ENCODE results near the gene ZDHHC22.

The ZDHHC22 gene

DNA sequence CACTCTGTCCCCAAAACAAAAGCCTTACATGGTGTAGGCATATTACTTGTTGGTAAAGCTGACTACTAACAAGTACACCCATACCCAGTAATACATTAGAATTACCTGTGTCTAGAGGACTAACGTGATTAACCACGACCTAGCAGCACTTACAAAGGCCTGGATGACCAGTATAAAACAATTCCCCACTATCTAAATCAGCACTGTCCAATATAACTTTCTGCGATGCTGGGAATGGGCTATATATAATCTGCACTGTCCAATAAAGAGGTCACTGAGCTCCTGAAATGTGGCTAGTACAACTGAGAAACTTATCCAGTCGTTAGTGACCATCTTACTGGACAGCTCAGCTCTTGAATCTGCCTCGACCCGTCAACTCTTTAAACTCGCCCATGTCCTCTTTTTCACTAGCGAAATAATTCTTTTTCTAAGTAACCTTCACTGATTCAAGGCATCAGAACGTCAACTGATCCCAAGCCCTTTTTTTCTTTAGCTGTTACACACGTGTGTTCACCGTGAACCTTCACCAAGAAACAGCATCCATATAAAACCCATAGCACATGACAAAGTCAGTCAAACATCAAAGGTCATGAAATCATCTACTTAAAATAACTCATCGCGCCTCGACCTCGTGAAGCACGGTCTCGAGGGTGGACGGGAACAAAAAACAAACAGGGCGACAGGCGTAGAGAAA, 44.4 kb downstream of the ZDHHC22 start:
- H3K36me3 ChIP-seq (ENCODE audit: control insufficient read depth in 1 of 2, insufficient read depth in 2 of 2, low read length in 2 of 2), result no peaks in the 10 kb centered on the region
- no peaks in the 10 kb centered on the region for H3K9me3 ChIP-seq (ENCODE audit: control insufficient read depth in 1 of 2, low read length in 2 of 2)
- peak overlapping the region; percentile 95 for H3K27ac ChIP-seq (ENCODE audit: low read depth, low read length)
- peak overlapping the region; percentile 70 to 90 for H3K9ac ChIP-seq (ENCODE audit: low read depth in 1 of 2, low read length in 2 of 2)
- H3K4me3 ChIP-seq (ENCODE audit: low read depth in 1 of 2, low read length in 2 of 2), result peak overlapping the region; percentile 75 to 81
- no peaks in the 10 kb centered on the region for H3K27me3 ChIP-seq (ENCODE audit: control insufficient read depth in 1 of 2, insufficient read depth in 2 of 2, low read length in 2 of 2)
- peaks cover 26 to 37% of the 10 kb centered on the region in 2 donors for H3K4me1 ChIP-seq (ENCODE audit: control insufficient read depth in 1 of 2, insufficient read depth in 2 of 2, low read length in 2 of 2)

GRCh38 chr14:77094672-77095284, 46.8 kb downstream of the ZDHHC22 start:
- H3K4me1 ChIP-seq (ENCODE audit: control insufficient read depth in 1 of 2, insufficient read depth in 2 of 2, low read length in 2 of 2), result peaks cover 21 to 23% of the 10 kb centered on the region in 2 donors
- H3K9ac ChIP-seq (ENCODE audit: low read depth in 1 of 2, low read length in 2 of 2), result no peak overlapping the region
- no peak overlapping the region for H3K27ac ChIP-seq (ENCODE audit: low read depth, low read length)
- H3K36me3 ChIP-seq (ENCODE audit: control insufficient read depth in 1 of 2, insufficient read depth in 2 of 2, low read length in 2 of 2), result no peaks in the 10 kb centered on the region
- no peak overlapping the region for H3K4me3 ChIP-seq (ENCODE audit: low read depth in 1 of 2, low read length in 2 of 2)
- peaks cover 6 to 12% of the 10 kb centered on the region in 2 donors for H3K9me3 ChIP-seq (ENCODE audit: control insufficient read depth in 1 of 2, low read length in 2 of 2)
- H3K27me3 ChIP-seq (ENCODE audit: control insufficient read depth in 1 of 2, insufficient read depth in 2 of 2, low read length in 2 of 2), result no peaks in the 10 kb centered on the region

- Histone ChIP-seq H3K27ac (ENCODE audit: low read depth, low read length) (no peak overlapping the region), H3K9me3 (ENCODE audit: control insufficient read depth in 1 of 2, low read length in 2 of 2) (peaks cover 6 to 12% of the 10 kb centered on the region in 2 donors)
Observed at GRCh38 chr14:77092676-77093075, 48.9 kb downstream of the ZDHHC22 start.

DNA sequence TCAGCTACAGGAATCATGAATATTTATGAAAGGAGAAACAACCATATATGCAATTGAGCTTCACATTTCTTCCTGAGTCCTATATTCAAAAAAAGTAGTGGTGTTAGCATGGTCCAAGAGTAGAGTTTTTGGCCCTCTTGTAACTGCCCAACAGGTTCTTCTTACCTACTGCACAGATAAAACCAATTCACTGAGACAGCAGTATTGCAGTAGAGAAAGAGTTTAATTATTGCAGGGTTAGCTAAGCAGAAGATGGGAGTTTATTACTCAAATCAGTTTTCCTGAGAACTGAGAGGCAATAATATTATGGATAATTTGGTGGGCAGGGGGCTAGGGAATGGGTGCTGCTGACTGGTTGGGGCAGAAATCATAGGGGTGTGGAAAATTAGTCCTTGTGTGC, 50.1 kb downstream of the ZDHHC22 start:
- Histone ChIP-seq H3K36me3 (ENCODE audit: control insufficient read depth in 1 of 2, insufficient read depth in 2 of 2, low read length in 2 of 2) (no peaks in the 10 kb centered on the region), H3K4me1 (ENCODE audit: control insufficient read depth in 1 of 2, insufficient read depth in 2 of 2, low read length in 2 of 2) (peaks cover under 1 to 6% of the 10 kb centered on the region in 2 donors), H3K9ac (ENCODE audit: low read depth in 1 of 2, low read length in 2 of 2) (no peak overlapping the region)

More at GRCh38 chr14:77092676-77093075, 48.9 kb downstream of the ZDHHC22 start:
- H3K4me1 ChIP-seq (ENCODE audit: control insufficient read depth in 1 of 2, insufficient read depth in 2 of 2, low read length in 2 of 2), result peaks cover 7 to 13% of the 10 kb centered on the region in 2 donors
- H3K4me3 ChIP-seq (ENCODE audit: low read depth in 1 of 2, low read length in 2 of 2), result no peak overlapping the region
- no peaks in the 10 kb centered on the region for H3K36me3 ChIP-seq (ENCODE audit: control insufficient read depth in 1 of 2, insufficient read depth in 2 of 2, low read length in 2 of 2)
- no peaks in the 10 kb centered on the region for H3K27me3 ChIP-seq (ENCODE audit: control insufficient read depth in 1 of 2, insufficient read depth in 2 of 2, low read length in 2 of 2)
- no peak overlapping the region for H3K9ac ChIP-seq (ENCODE audit: low read depth in 1 of 2, low read length in 2 of 2)

GRCh38 chr14:77088645-77089044, 52.9 kb downstream of the ZDHHC22 start:
- Histone ChIP-seq H3K36me3 (ENCODE audit: control insufficient read depth in 1 of 2, insufficient read depth in 2 of 2, low read length in 2 of 2) (no peaks in the 10 kb centered on the region), H3K27me3 (ENCODE audit: control insufficient read depth in 1 of 2, insufficient read depth in 2 of 2, low read length in 2 of 2) (no peaks in the 10 kb centered on the region), H3K9me3 (ENCODE audit: control insufficient read depth in 1 of 2, low read length in 2 of 2) (peaks cover 6 to 12% of the 10 kb centered on the region in 2 donors), H3K27ac (ENCODE audit: low read depth, low read length) (no peak overlapping the region), H3K9ac (ENCODE audit: low read depth in 1 of 2, low read length in 2 of 2) (no peak overlapping the region), H3K4me3 (ENCODE audit: low read depth in 1 of 2, low read length in 2 of 2) (no peak overlapping the region), H3K4me1 (ENCODE audit: control insufficient read depth in 1 of 2, insufficient read depth in 2 of 2, low read length in 2 of 2) (no peaks in the 10 kb centered on the region)

More for the DNA sequence above, 50.1 kb downstream of the ZDHHC22 start:
- H3K27me3 ChIP-seq (ENCODE audit: control insufficient read depth in 1 of 2, insufficient read depth in 2 of 2, low read length in 2 of 2), result no peaks in the 10 kb centered on the region
- H3K4me3 ChIP-seq (ENCODE audit: low read depth in 1 of 2, low read length in 2 of 2), result no peak overlapping the region
- no peak overlapping the region for H3K27ac ChIP-seq (ENCODE audit: low read depth, low read length)
- H3K9me3 ChIP-seq (ENCODE audit: control insufficient read depth in 1 of 2, low read length in 2 of 2), result peaks cover 6 to 12% of the 10 kb centered on the region in 2 donors

DNA sequence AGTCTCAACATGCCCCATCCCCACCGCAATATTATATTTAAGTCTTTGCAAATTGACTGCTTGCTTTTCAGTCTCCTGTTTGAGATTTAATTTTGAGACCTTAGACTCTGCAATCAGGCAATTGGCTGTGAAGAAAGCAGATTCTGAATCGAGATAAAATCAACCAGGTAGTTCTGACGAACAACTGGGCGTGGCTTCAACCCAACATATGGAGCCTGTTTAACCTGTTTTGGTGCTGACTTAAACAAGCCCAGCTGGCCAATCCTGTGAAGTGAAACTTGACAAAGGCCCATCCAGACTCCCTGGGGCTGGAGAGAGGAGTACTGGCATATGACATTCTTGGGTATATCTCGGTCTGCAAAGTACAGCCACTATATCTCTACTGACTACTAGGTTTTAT, 53.4 kb downstream of the ZDHHC22 start:
- no peaks in the 10 kb centered on the region for H3K36me3 ChIP-seq (ENCODE audit: control insufficient read depth in 1 of 2, insufficient read depth in 2 of 2, low read length in 2 of 2)
- no peaks in the 10 kb centered on the region for H3K4me1 ChIP-seq (ENCODE audit: control insufficient read depth in 1 of 2, insufficient read depth in 2 of 2, low read length in 2 of 2)
- no peak overlapping the region for H3K27ac ChIP-seq (ENCODE audit: low read depth, low read length)
- no peak overlapping the region for H3K4me3 ChIP-seq (ENCODE audit: low read depth in 1 of 2, low read length in 2 of 2)
- H3K27me3 ChIP-seq (ENCODE audit: control insufficient read depth in 1 of 2, insufficient read depth in 2 of 2, low read length in 2 of 2), result no peaks in the 10 kb centered on the region
- H3K9me3 ChIP-seq (ENCODE audit: control insufficient read depth in 1 of 2, low read length in 2 of 2), result peaks cover 6 to 12% of the 10 kb centered on the region in 2 donors
- no peak overlapping the region for H3K9ac ChIP-seq (ENCODE audit: low read depth in 1 of 2, low read length in 2 of 2)

DNA sequence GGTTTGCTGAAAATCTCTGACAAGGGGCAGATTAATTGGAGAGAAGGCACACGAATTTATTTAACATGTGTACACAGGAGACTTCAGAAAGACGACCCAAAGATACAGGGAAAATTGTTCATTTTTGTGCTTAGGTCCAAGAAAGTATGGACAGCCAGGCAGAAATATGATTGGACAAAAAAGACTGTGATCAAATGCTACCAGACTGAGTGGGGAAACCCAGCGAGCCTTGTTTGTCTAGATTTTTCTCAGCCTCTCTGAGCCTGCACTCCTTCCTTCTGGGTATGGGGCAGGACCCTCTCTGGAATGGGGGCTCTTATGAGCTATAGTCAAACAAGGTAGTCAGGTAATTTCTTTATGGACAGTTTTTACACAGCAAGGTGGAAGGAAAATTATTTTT, 54.0 kb downstream of the ZDHHC22 start:
- no peak overlapping the region for H3K27ac ChIP-seq (ENCODE audit: low read depth, low read length)
- no peaks in the 10 kb centered on the region for H3K4me1 ChIP-seq (ENCODE audit: control insufficient read depth in 1 of 2, insufficient read depth in 2 of 2, low read length in 2 of 2)
- H3K36me3 ChIP-seq (ENCODE audit: control insufficient read depth in 1 of 2, insufficient read depth in 2 of 2, low read length in 2 of 2), result no peaks in the 10 kb centered on the region
- H3K4me3 ChIP-seq (ENCODE audit: low read depth in 1 of 2, low read length in 2 of 2), result no peak overlapping the region
- peaks cover 6 to 12% of the 10 kb centered on the region in 2 donors for H3K9me3 ChIP-seq (ENCODE audit: control insufficient read depth in 1 of 2, low read length in 2 of 2)
- no peak overlapping the region for H3K9ac ChIP-seq (ENCODE audit: low read depth in 1 of 2, low read length in 2 of 2)
- H3K27me3 ChIP-seq (ENCODE audit: control insufficient read depth in 1 of 2, insufficient read depth in 2 of 2, low read length in 2 of 2), result no peaks in the 10 kb centered on the region

DNA sequence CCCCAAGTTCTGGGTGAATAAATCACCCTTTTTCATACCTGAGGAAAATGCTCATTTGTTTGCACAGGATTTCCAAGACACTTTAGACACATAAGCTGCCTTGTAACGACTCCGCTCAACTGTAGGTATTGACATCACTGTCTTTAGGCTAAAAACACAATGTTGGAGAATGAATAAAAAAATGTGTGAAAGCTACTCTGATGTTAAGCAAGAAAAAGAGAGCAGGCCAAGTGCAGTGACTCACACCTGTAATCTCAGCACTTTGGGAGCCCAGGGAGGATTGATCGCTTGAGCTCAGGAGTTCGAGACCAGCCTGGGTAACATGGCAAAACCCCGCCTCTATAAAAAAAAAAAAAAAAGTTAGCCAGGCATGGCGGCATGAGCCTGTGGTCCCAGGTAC, 54.6 kb downstream of the ZDHHC22 start:
- Histone ChIP-seq H3K4me1 (ENCODE audit: control insufficient read depth in 1 of 2, insufficient read depth in 2 of 2, low read length in 2 of 2) (no peaks in the 10 kb centered on the region), H3K27ac (ENCODE audit: low read depth, low read length) (no peak overlapping the region), H3K4me3 (ENCODE audit: low read depth in 1 of 2, low read length in 2 of 2) (no peak overlapping the region), H3K9ac (ENCODE audit: low read depth in 1 of 2, low read length in 2 of 2) (no peak overlapping the region), H3K36me3 (ENCODE audit: control insufficient read depth in 1 of 2, insufficient read depth in 2 of 2, low read length in 2 of 2) (no peaks in the 10 kb centered on the region), H3K27me3 (ENCODE audit: control insufficient read depth in 1 of 2, insufficient read depth in 2 of 2, low read length in 2 of 2) (no peaks in the 10 kb centered on the region), H3K9me3 (ENCODE audit: control insufficient read depth in 1 of 2, low read length in 2 of 2) (peaks cover 6 to 12% of the 10 kb centered on the region in 2 donors)

DNA sequence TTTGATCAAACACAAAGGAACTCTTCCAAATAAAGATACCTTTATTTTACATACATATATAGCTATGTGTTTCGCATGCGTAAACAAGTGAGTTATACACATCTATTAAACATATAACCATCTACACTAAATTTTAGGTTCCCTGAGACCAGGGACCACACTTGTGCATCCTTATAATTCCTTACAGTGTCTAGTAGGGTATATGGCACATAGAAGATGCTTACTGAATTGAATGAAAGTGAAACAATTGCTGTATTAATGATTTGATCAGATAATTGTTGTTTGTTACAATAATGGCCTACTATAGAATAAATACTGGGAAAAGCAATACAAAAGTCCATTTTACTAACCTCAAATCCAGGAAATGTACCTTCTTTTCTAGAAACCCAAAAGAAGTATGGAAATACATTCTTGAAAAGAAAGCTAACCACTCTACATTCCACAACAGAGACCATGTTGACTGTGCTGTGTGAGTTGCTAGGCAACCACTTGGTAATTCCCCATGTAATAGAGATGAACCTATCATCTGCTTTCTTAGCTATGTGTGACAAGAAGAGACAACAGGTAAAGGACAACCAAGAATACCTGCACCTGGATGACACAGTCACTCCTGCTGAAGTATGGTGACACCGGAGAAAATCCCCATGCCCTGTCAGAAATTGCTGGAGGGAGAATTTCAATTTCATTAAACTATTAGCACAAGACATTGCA, 55.4 kb downstream of the ZDHHC22 start:
- H3K27me3 ChIP-seq (ENCODE audit: control insufficient read depth in 1 of 2, insufficient read depth in 2 of 2, low read length in 2 of 2), result no peaks in the 10 kb centered on the region
- H3K9me3 ChIP-seq (ENCODE audit: control insufficient read depth in 1 of 2, low read length in 2 of 2), result peaks cover 4 to 5% of the 10 kb centered on the region in 2 donors
- no peaks in the 10 kb centered on the region for H3K36me3 ChIP-seq (ENCODE audit: control insufficient read depth in 1 of 2, insufficient read depth in 2 of 2, low read length in 2 of 2)
- H3K4me1 ChIP-seq (ENCODE audit: control insufficient read depth in 1 of 2, insufficient read depth in 2 of 2, low read length in 2 of 2), result no peaks in the 10 kb centered on the region
- no peak overlapping the region for H3K9ac ChIP-seq (ENCODE audit: low read depth in 1 of 2, low read length in 2 of 2)
- H3K4me3 ChIP-seq (ENCODE audit: low read depth in 1 of 2, low read length in 2 of 2), result no peak overlapping the region
- no peak overlapping the region for H3K27ac ChIP-seq (ENCODE audit: low read depth, low read length)

DNA sequence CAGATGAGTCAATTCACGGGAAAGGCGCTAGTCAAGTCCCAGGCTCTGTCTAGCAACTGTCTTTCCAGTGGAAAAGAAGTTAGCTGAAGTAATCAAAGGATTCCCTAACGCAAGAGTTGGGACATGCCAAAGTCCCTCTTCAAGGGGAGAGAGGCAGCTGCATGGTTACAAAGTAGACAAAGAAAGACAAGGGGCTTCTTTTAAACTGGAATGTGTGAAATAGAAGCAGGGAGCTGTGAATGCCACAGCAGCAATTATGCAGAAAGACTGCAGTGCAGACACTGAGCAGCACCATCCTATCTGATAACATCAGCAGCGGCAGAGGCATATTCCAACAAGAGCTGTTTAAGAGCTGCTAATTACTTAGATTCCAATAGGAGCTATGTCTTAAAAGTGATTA, 56.1 kb downstream of the ZDHHC22 start:
- H3K27me3 ChIP-seq (ENCODE audit: control insufficient read depth in 1 of 2, insufficient read depth in 2 of 2, low read length in 2 of 2), result no peaks in the 10 kb centered on the region
- no peaks in the 10 kb centered on the region for H3K9me3 ChIP-seq (ENCODE audit: control insufficient read depth in 1 of 2, low read length in 2 of 2)
- no peak overlapping the region for H3K4me3 ChIP-seq (ENCODE audit: low read depth in 1 of 2, low read length in 2 of 2)
- H3K27ac ChIP-seq (ENCODE audit: low read depth, low read length), result no peak overlapping the region
- no peaks in the 10 kb centered on the region for H3K36me3 ChIP-seq (ENCODE audit: control insufficient read depth in 1 of 2, insufficient read depth in 2 of 2, low read length in 2 of 2)
- H3K9ac ChIP-seq (ENCODE audit: low read depth in 1 of 2, low read length in 2 of 2), result no peak overlapping the region
- H3K4me1 ChIP-seq (ENCODE audit: control insufficient read depth in 1 of 2, insufficient read depth in 2 of 2, low read length in 2 of 2), result no peaks in the 10 kb centered on the region

Data from duodenal mucosa (tissue), 2 donors.